DND-41 (cell line): ENCODE results near the gene CEMIP.
"Not testable (repeated sequence)": the region's sequence is repeated elsewhere in the genome, so short reads cannot be mapped to it uniquely, and the experiment has no call there.

ENCODE experiments used
- ATAC-seq: fragments of 200-7000 bp; cut with Tn5 transposase; 3 replicates; pipeline ENCODE4 v1.9.1; 2021; ENCODE audit warnings: low read depth; ENCODE audit not compliant: insufficient read depth
- DNase-seq: peaks from one replicate; pipeline ENCODE4 v3.0.0-alpha.2; 2020
- H2AFZ ChIP-seq: 2 replicates; pipeline ENCODE4 v1.6.0; 2012; ENCODE audit warnings: low read depth, low read length
- H3K27ac ChIP-seq: 2 replicates; pipeline ENCODE4 v1.5.1; 2012; ENCODE audit warnings: low read length, inconsistent platforms
- H3K27me3 ChIP-seq: fragments of 200-600 bp; sonication (generic); 2 replicates; pipeline ENCODE4 v1.6.0; 2012; ENCODE audit warnings: low read length, mild to moderate bottlenecking, inconsistent platforms; ENCODE audit not compliant: insufficient read depth, poor library complexity
- H3K36me3 ChIP-seq: 2 replicates; pipeline ENCODE4 v1.5.1; 2012; ENCODE audit warnings: low read length, inconsistent platforms; ENCODE audit not compliant: insufficient read depth
- H3K4me1 ChIP-seq: 2 replicates; pipeline ENCODE4 v1.5.1; 2012; ENCODE audit warnings: mild to moderate bottlenecking, low read length; ENCODE audit not compliant: insufficient read depth
- H3K4me2 ChIP-seq: 2 replicates; pipeline ENCODE4 v1.6.0; 2012; ENCODE audit warnings: mild to moderate bottlenecking, moderate library complexity, low read length, inconsistent platforms; ENCODE audit not compliant: insufficient read depth
- H3K4me3 ChIP-seq, 2 experiments: fragments of 200-600 bp in 1 of 2; shearing (Covaris generic) in 1 of 2; 2 replicates each; pipeline ENCODE4 v1.5.1; 2012 to 2016; ENCODE audit warnings: inconsistent platforms in 2 of 2, low read length in 2 of 2, mild to moderate bottlenecking in 2 of 2, low read depth in 1 of 2, moderate library complexity in 1 of 2
- H3K79me2 ChIP-seq: 2 replicates; pipeline ENCODE4 v1.6.0; 2012; ENCODE audit warnings: low read length, inconsistent platforms; ENCODE audit not compliant: insufficient read depth
- H3K9ac ChIP-seq: 2 replicates; pipeline ENCODE4 v1.6.0; 2012; ENCODE audit warnings: low read depth, mild to moderate bottlenecking, inconsistent platforms, low read length, moderate library complexity
- H3K9me3 ChIP-seq: 2 replicates; pipeline ENCODE4 v1.5.1; 2012; ENCODE audit warnings: low read length, moderate library complexity, mild to moderate bottlenecking, inconsistent platforms; ENCODE audit not compliant: insufficient read depth, severe bottlenecking
- H4K20me1 ChIP-seq: 2 replicates; pipeline ENCODE4 v1.6.0; 2012; ENCODE audit warnings: low read length; ENCODE audit not compliant: insufficient read depth
- CTCF ChIP-seq: IDR thresholded peaks from 2 replicates; pipeline ENCODE4 v1.5.1; 2012; ENCODE audit warnings: borderline replicate concordance, low read length, moderate library complexity, mild to moderate bottlenecking; ENCODE audit not compliant: poor library complexity, severe bottlenecking; ENCODE audit errors: extremely low read depth
- EZH2 ChIP-seq: IDR thresholded peaks from 3 replicates; pipeline ENCODE4 v1.6.1; 2012; ENCODE audit warnings: borderline replicate concordance, low read depth, mild to moderate bottlenecking, moderate library complexity, low read length, inconsistent platforms; ENCODE audit not compliant: severe bottlenecking

Gene CEMIP

GRCh38 chr15:80958818-80959495, 179.8 kb downstream of the CEMIP start:
- Histone ChIP-seq H2AFZ (no peak overlapping the region), H3K27me3 (no peaks in the 10 kb centered on the region), H3K79me2 (no peaks in the 10 kb centered on the region), H3K4me3 (no peak overlapping the region), H3K27ac (no peak overlapping the region), H3K9ac (no peak overlapping the region), H3K36me3 (peaks cover 5% of the 10 kb centered on the region; the same call in 1 of the 2 replicates), H3K9me3 (no peaks in the 10 kb centered on the region), H3K4me1 (no peaks in the 10 kb centered on the region), H3K4me2 (no peak overlapping the region), H4K20me1 (no peaks in the 10 kb centered on the region)
- no peak for TF ChIP-seq EZH2
- no peak for TF ChIP-seq CTCF
- DNase-seq (no peak), ATAC-seq (no peak)

- not testable (repeated sequence) for H3K4me3 ChIP-seq, H3K27ac ChIP-seq, H3K4me2 ChIP-seq, DNase-seq, H3K9ac ChIP-seq, H3K9me3 ChIP-seq, H2AFZ ChIP-seq, ATAC-seq, H3K4me1 ChIP-seq, H4K20me1 ChIP-seq, H3K27me3 ChIP-seq, H3K79me2 ChIP-seq
- H3K36me3 ChIP-seq: peaks cover 22% of the 10 kb centered on the region
Measured at GRCh38 chr15:80965454-80965853, 186.3 kb downstream of the CEMIP start.

DNA sequence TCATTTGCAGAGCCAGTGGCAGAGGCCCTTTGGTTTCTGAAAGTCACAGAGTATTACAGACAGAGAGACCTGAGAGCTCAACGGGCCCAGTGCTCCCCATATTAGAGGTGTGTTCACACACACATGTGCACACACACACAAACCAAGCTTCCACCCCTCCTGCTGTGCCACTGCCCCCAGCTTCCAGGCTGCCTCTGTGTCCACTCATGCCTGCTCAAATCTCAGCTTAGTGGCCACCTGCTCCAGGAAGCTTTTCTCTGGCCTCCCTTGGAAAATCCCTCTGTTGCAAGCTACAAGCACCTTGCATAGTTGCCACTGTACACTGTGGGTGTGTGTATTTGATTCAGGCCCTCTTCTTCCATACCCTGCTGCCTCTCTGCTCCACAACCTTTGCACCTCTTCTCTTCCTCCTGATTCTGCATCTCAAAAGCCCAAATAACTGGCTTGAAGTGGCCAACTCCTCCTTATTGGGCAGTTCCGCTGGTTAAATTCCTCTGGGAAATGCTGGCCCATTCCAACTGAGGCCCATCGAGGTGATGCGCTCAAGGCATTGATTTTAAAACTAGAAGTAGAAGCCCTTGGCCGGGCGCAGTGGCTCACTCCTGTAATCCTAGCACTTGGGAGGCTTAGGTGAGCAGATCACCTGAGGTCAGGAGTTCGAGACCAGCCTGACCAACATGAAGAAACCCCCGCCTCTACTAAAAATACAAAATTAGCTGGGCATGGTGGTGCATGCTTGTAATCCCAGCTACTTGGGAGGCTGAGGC, 187.4 kb downstream of the CEMIP start:
- ATAC-seq: no peak
- Histone ChIP-seq H3K9me3 (no peaks in the 10 kb centered on the region), H3K4me3 (no peak overlapping the region), H3K4me1 (no peaks in the 10 kb centered on the region), H3K79me2 (no peaks in the 10 kb centered on the region), H3K27ac (no peak overlapping the region), H2AFZ (no peak overlapping the region), H3K36me3 (peaks cover 24% of the 10 kb centered on the region), H3K4me2 (no peak overlapping the region), H3K27me3 (no peaks in the 10 kb centered on the region), H3K9ac (no peak overlapping the region), H4K20me1 (no peaks in the 10 kb centered on the region)
- DNase-seq: no peak
- no peak for TF ChIP-seq EZH2
- TF ChIP-seq CTCF: no peak

DNA sequence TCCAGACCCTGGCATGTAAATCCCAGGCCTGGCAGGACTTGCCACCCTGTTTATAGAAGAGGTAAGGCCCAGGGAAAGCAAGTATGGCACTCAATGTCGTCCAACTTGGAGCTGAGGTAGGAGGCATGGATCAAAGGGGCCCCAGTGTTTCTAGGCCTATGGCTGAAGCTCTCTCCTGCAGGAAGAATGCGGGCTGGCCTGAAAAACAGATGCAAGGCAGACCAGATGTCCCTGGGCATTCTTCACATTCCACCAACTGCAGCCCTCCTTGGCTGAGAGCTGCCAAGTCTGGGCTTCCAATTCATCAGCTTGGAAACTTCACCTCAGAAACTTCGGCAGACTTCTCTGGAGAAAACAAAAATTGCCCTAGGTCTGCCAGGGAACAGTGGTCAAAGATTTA, 188.3 kb downstream of the CEMIP start:
- no peak overlapping the region for H3K27ac ChIP-seq

More for the DNA sequence above, 188.3 kb downstream of the CEMIP start:
- H3K4me1 ChIP-seq: no peaks in the 10 kb centered on the region
- ATAC-seq (no peak), DNase-seq (no peak)
- no peak overlapping the region for H2AFZ ChIP-seq
- no peak overlapping the region for H3K4me3 ChIP-seq
- peaks cover 24% of the 10 kb centered on the region for H3K36me3 ChIP-seq
- H3K9me3 ChIP-seq: no peaks in the 10 kb centered on the region
- TF ChIP-seq CTCF (no peak), EZH2 (no peak)
- H3K27me3 ChIP-seq: no peaks in the 10 kb centered on the region
- 0 out of 2 replicates have a peak, but pooled peaks cover 4% of the 10 kb centered on the region for H4K20me1 ChIP-seq
- H3K4me2 ChIP-seq: no peak overlapping the region
- no peak overlapping the region for H3K9ac ChIP-seq
- H3K79me2 ChIP-seq: no peaks in the 10 kb centered on the region
